Liver (tissue), 3 donors: ENCODE measurements around the gene BTN1A1.

ENCODE experiments used
- ATF3 ChIP-seq: IDR thresholded peaks from 2 replicates; pipeline ENCODE4 v1.6.1; 2016; ENCODE audit warnings: antibody characterized with exemption
- CTCF ChIP-seq: fragments of 150-350 bp; IDR thresholded peaks from 2 replicates; pipeline ENCODE4 v1.5.1; 2017; ENCODE audit warnings: improper control_type of control experiment, low read depth, low read length; ENCODE audit not compliant: missing input control
- EGR1 ChIP-seq, 2 donors: IDR thresholded peaks; 2 replicates each; pipeline ENCODE4 v1.6.1; 2016 to 2018; ENCODE audit warnings: antibody characterized with exemption in 2 of 2, low read depth in 2 of 2
- FOXA1 ChIP-seq: IDR thresholded peaks from 2 replicates; pipeline ENCODE4 v1.6.1; 2016; ENCODE audit warnings: antibody characterized with exemption
- GABPA ChIP-seq, 2 donors: IDR thresholded peaks in 1 of 2; conservative IDR thresholded peaks in 1 of 2; 2 replicates each; pipeline ENCODE4 v1.6.1; 2016; ENCODE audit warnings: antibody characterized with exemption in 2 of 2, mild to moderate bottlenecking in 1 of 2, moderate library complexity in 1 of 2
- JUND ChIP-seq, 2 donors: IDR thresholded peaks; 2 replicates each; pipeline ENCODE4 v1.6.1; 2016; ENCODE audit warnings: antibody characterized with exemption in 2 of 2
- MAX ChIP-seq: IDR thresholded peaks from 2 replicates; pipeline ENCODE4 v1.6.1; 2016; ENCODE audit warnings: antibody characterized with exemption
- RAD21 ChIP-seq, 2 donors: IDR thresholded peaks; 2 replicates each; pipeline ENCODE4 v1.6.1; 2016; ENCODE audit warnings: antibody characterized with exemption in 2 of 2, mild to moderate bottlenecking in 2 of 2
- REST ChIP-seq: IDR thresholded peaks from 2 replicates; pipeline ENCODE4 v1.6.1; 2016; ENCODE audit warnings: antibody characterized with exemption, mild to moderate bottlenecking
- RXRA ChIP-seq, 2 donors: IDR thresholded peaks; 2 replicates each; pipeline ENCODE4 v1.6.1; 2017 to 2018; ENCODE audit warnings: antibody characterized with exemption in 2 of 2, mild to moderate bottlenecking in 1 of 2
- SP1 ChIP-seq: IDR thresholded peaks from 2 replicates; pipeline ENCODE4 v1.6.1; 2018; ENCODE audit warnings: antibody characterized with exemption, mild to moderate bottlenecking
- TAF1 ChIP-seq: conservative IDR thresholded peaks from 2 replicates; pipeline ENCODE4 v1.6.1; 2016; ENCODE audit warnings: antibody characterized with exemption, mild to moderate bottlenecking
- YY1 ChIP-seq: IDR thresholded peaks from 2 replicates; pipeline ENCODE4 v1.6.1; 2016; ENCODE audit warnings: antibody characterized with exemption, mild to moderate bottlenecking
- ZBTB33 ChIP-seq: IDR thresholded peaks from 2 replicates; pipeline ENCODE4 v1.6.1; 2016; ENCODE audit warnings: antibody characterized with exemption
- donor health status: healthy.
- donor health status: healthy.

- TF ChIP-seq CTCF = no peak
- no peak for TF ChIP-seq MAX
- TF ChIP-seq GABPA (IDR thresholded peaks at IDR 0.05 in 1 of 2, conservative IDR thresholded peaks at IDR 0.05 in 1 of 2) = no peak
- no peak for TF ChIP-seq SP1
- TF ChIP-seq EGR1 (IDR thresholded peaks at IDR 0.05; ENCODE audit: low read depth in 2 of 2) = no peak
- TF ChIP-seq YY1 = no peak
- no peak for TF ChIP-seq RAD21 (IDR thresholded peaks at IDR 0.05)
- TF ChIP-seq ATF3 = no peak
- no peak for TF ChIP-seq TAF1
- no peak for TF ChIP-seq RXRA (IDR thresholded peaks at IDR 0.05)
- no peak for TF ChIP-seq JUND (IDR thresholded peaks at IDR 0.05)
- no peak for TF ChIP-seq ZBTB33
- TF ChIP-seq FOXA1 = no peak
- no peak for TF ChIP-seq REST
Measured at GRCh38 chr6:26526928-26527327, 26.8 kb downstream of the BTN1A1 start.
